Left lung (tissue), 10 donors: ENCODE results near the gene METTL17. TPM values are rescaled to one million over a fixed set of nuclear protein-coding genes. Genes with fewer than 3 reads are reported as not detected.

Source experiments
- ATAC-seq: fragments of 200-7000 bp; cut with Tn5 transposase; one replicate; pipeline ENCODE4 v1.9.1; 2020; ENCODE audit warnings: moderate library complexity
- DNase-seq, 4 donors: peaks; one replicate each; pipeline ENCODE4 v3.0.0-alpha.2; 2013 to 2020
- H3K27ac ChIP-seq, 2 donors: fragments of 200-600 bp; sonication (generic) in 1 of 2; one replicate each; pipeline versions ENCODE4 v1.5.0 to v1.8.0; 2020 to 2021
- H3K27me3 ChIP-seq, 2 donors: fragments of 200-600 bp; sonication (generic) in 1 of 2; one replicate each; pipeline versions ENCODE4 v1.5.0 to v1.8.0; 2020 to 2021
- H3K36me3 ChIP-seq, 2 donors: fragments of 200-600 bp; sonication (generic) in 1 of 2; one replicate each; pipeline versions ENCODE4 v1.5.0 to v1.8.0; 2020 to 2021
- H3K4me1 ChIP-seq, 2 donors: fragments of 200-600 bp; one replicate each; pipeline ENCODE4 v1.8.0; 2021
- H3K4me3 ChIP-seq, 2 donors: fragments of 200-600 bp; sonication (generic) in 1 of 2; one replicate each; pipeline versions ENCODE4 v1.5.0 to v1.8.0; 2020 to 2021; ENCODE audit warnings: mild to moderate bottlenecking in 1 of 2
- H3K9me3 ChIP-seq, 2 donors: fragments of 200-600 bp; sonication (generic) in 1 of 2; one replicate each; pipeline versions ENCODE4 v1.5.0 to v1.8.0; 2020 to 2021
- CTCF ChIP-seq, 2 donors: fragments of 200-600 bp; sonication (generic) in 1 of 2; IDR thresholded peaks; one replicate each; pipeline versions ENCODE4 v1.5.0 to v1.8.0; 2021; ENCODE audit warnings: antibody characterized with exemption in 2 of 2
- intact Hi-C, 2 donors: fragments of 100-400 bp; cut with DNase I; formaldehyde crosslinking; loops; one replicate each; pipeline versions ENCODE4 v1.11.2 to v1.14.2; 2022
- polyA plus RNA-seq, 6 donors: library from polyadenylated mRNA; unstranded; fragments of 120-200 nt; gene quantifications; one replicate each; pipeline ENCODE4 v1.2.1, GENCODE V29; 2013; ENCODE audit not compliant: insufficient read length in 6 of 6
- total RNA-seq, 2 donors: library from RNA; stranded (reverse); fragmentation: NEBNext Ultra II Directional; extraction: Animal tissue kit (Norgen Biotek cat#: 25700); gene quantifications; one replicate each; pipeline ENCODE4 v1.2.1, GENCODE V29; 2021
- donor health status: DM: no; HTN: yes; CAD: no.
- donor health status: DM: no; HTN: no; CAD: no.

The METTL17 gene
- total and polyA plus RNA-seq, 8 donors: 38.6 to 137 (median 112) TPM

- H3K9me3 ChIP-seq: no peaks in the 10 kb centered on the region
- H3K27me3 ChIP-seq: no peaks in the 10 kb centered on the region
- no peaks in the 10 kb centered on the region for H3K36me3 ChIP-seq
- peaks cover 12% of the 10 kb centered on the region in 2 donors for H3K4me1 ChIP-seq
- no peak for ATAC-seq
- H3K4me3 ChIP-seq: no peak within 1 kb of the TSS
- no peak for DNase-seq
- no peak for TF ChIP-seq CTCF (IDR thresholded peaks at IDR 0.05)
- intact Hi-C loops: no loop called here
- H3K27ac ChIP-seq: no peak within 1 kb of the TSS
These were observed 44.9 kb downstream of the METTL17 start, which contains the start of gene RNASE13 for GRCh38 chr14:21034707-21035106. RNASE13 (minus strand) TSS chr14:21034807; CDS start chr14:21034288, 519 bp downstream.

GRCh38 chr14:21036751-21037150 lies 47.0 kb downstream of the METTL17 start:
- ATAC-seq (no peak), DNase-seq (no peak)
- H3K4me3 ChIP-seq: no peak overlapping the region
- intact Hi-C loops: no loop called here
- H3K27ac ChIP-seq: no peak overlapping the region
- peaks cover 14 to 24% of the 10 kb centered on the region in 2 donors for H3K4me1 ChIP-seq
- H3K36me3 ChIP-seq: no peaks in the 10 kb centered on the region
- TF ChIP-seq CTCF (IDR thresholded peaks at IDR 0.05): no peak
- H3K27me3 ChIP-seq: no peaks in the 10 kb centered on the region
- H3K9me3 ChIP-seq: no peaks in the 10 kb centered on the region

- H3K36me3 ChIP-seq: no peaks in the 10 kb centered on the region
- no peak overlapping the region for H3K27ac ChIP-seq
- ATAC-seq (no peak), DNase-seq (no peak)
- intact Hi-C loops: no loop called here
- H3K27me3 ChIP-seq: no peaks in the 10 kb centered on the region
- no peaks in the 10 kb centered on the region for H3K9me3 ChIP-seq
- no peak for TF ChIP-seq CTCF (IDR thresholded peaks at IDR 0.05)
- H3K4me1 ChIP-seq: peaks cover 14 to 24% of the 10 kb centered on the region in 2 donors
- no peak overlapping the region for H3K4me3 ChIP-seq
These were observed 47.4 kb downstream of the METTL17 start for GRCh38 chr14:21037156-21037555.

- H3K9me3 ChIP-seq: no peaks in the 10 kb centered on the region
- DNase-seq (peak; percentile 59 to 95 (median 81)), ATAC-seq (peak; percentile 89)
- no peak overlapping the region for H3K4me3 ChIP-seq
- peak overlapping the region; percentile 60 to 69 for H3K27ac ChIP-seq
- H3K27me3 ChIP-seq: peaks cover 0 to 5% of the 10 kb centered on the region in 2 donors
- TF ChIP-seq CTCF (IDR thresholded peaks at IDR 0.05): no peak
- H3K36me3 ChIP-seq: no peaks in the 10 kb centered on the region
- peaks cover 19 to 25% of the 10 kb centered on the region in 2 donors for H3K4me1 ChIP-seq
- intact Hi-C loops: no loop called here
These were observed 49.0 kb downstream of the METTL17 start for GRCh38 chr14:21038441-21039422.
